Activated CD4-positive, alpha-beta T cell treated with anti-CD3 and anti-CD28 coated beads, Interleukin-2, Interleukin-6, amounts not matched to agents 100 ng/mL and 50 ng/mL, durations not matched to agents 16 hours and 8 hours (primary cell): ENCODE data around the gene MIOX.

ENCODE experiments used
- DNase-seq: peaks from one replicate; pipeline ENCODE4 v3.0.0-alpha.2; 2020

MIOX gene

GRCh38 chr22:50455201-50455600 lies 31.5 kb upstream of the MIOX start:
- DNase-seq = no peak

DNA sequence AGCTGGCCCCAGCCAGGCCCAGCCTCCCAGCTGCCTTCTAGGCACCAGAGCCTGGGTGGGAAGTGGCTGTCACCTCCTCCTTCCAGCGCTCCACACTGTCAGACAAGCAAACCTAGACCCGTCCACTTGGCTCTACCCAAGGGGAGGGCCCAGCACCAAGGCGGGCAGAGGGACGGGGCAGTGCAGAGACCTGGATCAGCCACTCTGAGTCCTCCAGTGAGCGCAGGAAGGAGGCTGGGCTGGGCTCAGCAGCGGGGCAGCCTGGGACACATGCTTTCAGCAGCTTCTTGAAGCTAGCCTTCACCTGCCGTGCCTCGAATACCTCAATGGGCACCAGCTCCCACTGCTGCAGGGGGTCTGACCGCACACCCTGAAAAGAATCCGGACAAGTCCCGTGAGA lies 30.6 kb upstream of the MIOX start:
- DNase-seq = no peak

GRCh38 chr22:50456466-50457234 lies 30.0 kb upstream of the MIOX start:
- DNase-seq = no peak

DNA sequence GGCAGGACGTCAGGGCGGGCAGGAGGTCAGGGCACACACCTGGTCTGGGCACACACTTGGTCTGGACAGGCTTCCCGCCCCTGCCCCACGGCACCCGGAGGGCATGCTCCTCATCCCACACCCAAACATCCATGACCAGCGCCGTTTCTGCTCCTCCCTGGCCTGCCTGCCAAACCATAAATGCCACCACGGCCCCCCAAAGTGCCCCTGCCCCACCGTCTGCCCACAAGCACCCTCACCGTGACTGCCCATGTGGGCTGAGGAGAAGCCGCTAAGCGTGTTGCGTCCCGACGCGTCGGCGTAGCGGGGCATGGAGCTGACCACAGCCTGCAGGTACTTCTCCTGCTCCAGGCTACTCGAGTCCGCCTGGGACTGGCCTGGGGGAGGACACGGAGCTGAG lies 27.6 kb upstream of the MIOX start:
- no peak for DNase-seq

- no peak for DNase-seq
These were observed 27.0 kb upstream of the MIOX start for GRCh38 chr22:50459496-50460140.

GRCh38 chr22:50460938-50461337 lies 25.7 kb upstream of the MIOX start:
- DNase-seq = no peak

- DNase-seq = no peak
These were observed 25.1 kb upstream of the MIOX start for GRCh38 chr22:50461536-50461935.

DNA sequence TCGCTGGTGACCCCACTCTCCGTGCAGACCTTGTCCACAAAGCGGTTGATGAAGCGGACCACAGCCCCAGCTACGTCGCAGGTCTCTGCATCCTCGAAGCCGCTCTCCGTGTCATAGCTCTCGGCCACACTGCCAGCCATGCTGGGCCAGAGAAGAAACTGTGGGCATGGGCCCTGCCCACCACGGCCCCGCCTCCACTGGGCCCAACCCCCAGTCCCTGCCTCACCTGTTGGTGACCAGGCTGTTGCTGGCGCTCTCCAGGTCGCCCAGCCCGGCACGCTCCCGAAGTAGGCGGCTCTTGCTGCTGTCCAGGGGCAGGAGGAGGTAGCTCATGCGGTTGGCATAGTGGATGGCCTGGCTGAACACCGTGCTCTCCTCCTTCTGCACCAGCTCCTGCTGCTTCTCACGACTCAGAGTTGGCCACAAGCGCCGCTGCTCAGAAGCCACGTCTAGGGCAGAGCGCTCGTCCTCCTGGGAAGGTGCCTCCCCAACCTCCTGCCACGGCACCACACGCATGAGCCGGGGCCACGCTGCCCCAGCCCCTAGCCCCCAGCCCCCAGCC lies 24.6 kb upstream of the MIOX start:
- DNase-seq = no peak

DNA sequence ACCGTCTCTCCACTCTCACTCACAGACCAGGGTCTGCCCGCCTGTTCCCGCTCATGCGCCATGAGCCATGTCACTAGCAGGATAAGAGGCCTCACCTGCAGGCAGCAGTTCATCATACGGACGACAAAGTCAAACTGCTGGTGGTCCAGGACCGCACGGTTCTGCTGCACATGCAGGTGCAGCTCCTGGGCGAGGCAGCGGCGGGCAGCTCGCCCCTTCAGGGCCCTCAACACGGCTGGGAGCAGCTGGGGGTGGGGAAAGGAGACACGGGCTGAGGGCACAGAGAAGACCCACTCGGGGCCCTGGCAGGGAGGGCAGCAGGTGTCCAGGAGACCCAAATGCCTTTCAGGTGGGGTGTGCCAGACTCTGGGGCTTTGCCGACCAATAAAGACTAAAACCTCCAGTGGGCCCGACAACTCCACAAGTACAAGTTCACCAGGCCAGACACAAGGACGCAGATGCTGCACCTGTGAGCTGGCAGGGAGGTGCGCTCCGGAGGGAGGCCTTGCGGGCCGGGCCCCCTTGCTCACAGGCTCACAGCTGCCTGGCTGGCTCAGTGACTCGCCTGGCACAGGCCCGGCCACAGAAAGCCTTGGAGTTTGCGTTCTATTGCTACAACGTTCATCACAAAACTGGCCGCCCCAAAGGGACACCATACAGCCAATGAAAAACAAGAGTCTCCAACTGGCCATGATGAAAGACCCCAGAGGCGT lies 23.3 kb upstream of the MIOX start:
- DNase-seq = no peak

GRCh38 chr22:50464451-50464850 lies 22.2 kb upstream of the MIOX start:
- DNase-seq = no peak

- DNase-seq = no peak
These were observed 21.4 kb upstream of the MIOX start for GRCh38 chr22:50465066-50465930.

DNA sequence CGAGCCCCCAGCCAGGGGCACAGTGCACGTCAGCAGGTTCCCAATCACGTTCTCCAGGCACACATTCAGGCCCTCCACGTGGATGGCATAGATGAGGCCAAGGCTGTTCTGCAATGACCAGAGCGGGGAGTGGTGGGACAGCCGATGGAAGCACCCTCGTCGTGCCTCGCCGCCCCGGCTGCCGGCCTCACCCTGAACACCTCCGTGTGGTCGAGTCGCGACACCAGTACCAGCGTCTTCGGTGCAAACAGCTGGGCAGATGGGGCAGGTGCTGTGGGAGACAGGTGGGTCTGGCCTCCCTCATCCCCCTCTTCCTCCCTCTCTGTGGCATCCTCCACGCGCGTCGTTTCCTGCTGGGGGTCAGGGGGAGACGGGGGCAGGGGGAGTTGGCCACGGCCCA lies 19.3 kb upstream of the MIOX start:
- no peak for DNase-seq

- no peak for DNase-seq
These were observed 18.8 kb upstream of the MIOX start for GRCh38 chr22:50467773-50468440.

DNA sequence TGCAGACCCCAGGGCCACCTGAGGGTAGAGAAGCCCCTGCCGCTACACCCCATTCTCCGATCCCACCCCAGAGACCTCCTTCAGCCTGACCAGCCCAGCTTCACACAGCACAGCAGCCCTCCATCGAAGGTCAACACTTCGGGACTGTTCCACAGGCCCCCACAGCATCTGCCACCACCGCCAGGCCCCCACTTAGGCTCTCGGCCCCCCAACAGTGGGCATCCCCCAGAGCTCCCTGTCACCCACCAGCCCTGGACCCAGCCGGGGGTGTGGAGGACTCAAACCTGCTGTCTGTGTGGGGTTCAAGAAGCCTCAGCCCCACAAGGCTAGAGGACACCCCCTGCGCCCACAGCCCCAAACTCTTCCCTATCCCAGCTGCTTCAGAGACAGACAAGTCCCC lies 18.0 kb upstream of the MIOX start:
- DNase-seq = no peak

- peak; percentile 99 for DNase-seq
These were observed 17.0 kb upstream of the MIOX start for GRCh38 chr22:50469377-50470305.

DNA sequence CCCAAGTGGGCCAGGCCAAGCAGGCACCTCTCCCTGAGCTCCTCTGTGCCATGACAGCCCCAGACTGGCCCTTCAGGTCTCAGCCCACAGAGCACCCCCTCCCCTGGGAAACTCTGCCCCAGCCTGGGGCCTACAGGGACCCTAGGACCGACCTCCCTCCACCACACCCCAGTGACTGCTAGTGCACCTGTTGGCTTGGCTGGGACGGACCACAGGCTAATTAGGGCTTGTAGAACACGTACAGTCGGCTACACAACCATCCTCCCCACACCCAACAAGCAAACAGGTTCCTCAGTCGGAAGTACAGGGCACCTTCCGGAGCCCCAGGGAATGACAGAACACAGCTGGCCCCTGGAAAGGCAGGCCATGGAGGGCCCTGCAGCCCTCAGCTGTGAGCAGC lies 16.2 kb upstream of the MIOX start:
- DNase-seq = no peak

- no peak for DNase-seq
These were observed 15.3 kb upstream of the MIOX start for GRCh38 chr22:50471197-50471847.

DNA sequence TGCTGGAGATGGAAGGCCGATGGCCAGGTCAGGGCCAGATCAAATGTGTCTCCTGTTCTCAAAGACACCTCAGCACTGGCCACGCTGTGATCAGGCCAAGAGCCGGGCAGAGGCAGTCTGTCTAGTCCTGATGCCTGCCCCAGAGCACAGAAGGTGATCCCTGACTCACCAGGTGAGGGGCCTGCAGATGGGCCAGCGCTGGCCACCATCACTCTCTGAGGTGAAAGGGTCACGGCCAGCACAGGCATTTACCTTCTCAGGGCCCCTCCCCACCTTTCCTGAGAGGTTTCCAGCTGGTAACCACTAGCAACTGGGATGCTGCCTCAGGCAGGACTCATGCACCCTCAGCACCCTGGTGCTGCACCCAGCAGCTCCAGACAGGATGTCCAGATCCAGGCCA lies 14.7 kb upstream of the MIOX start:
- DNase-seq = no peak

- DNase-seq = peak; percentile 74
These were observed 13.6 kb upstream of the MIOX start for GRCh38 chr22:50473088-50473487.

DNA sequence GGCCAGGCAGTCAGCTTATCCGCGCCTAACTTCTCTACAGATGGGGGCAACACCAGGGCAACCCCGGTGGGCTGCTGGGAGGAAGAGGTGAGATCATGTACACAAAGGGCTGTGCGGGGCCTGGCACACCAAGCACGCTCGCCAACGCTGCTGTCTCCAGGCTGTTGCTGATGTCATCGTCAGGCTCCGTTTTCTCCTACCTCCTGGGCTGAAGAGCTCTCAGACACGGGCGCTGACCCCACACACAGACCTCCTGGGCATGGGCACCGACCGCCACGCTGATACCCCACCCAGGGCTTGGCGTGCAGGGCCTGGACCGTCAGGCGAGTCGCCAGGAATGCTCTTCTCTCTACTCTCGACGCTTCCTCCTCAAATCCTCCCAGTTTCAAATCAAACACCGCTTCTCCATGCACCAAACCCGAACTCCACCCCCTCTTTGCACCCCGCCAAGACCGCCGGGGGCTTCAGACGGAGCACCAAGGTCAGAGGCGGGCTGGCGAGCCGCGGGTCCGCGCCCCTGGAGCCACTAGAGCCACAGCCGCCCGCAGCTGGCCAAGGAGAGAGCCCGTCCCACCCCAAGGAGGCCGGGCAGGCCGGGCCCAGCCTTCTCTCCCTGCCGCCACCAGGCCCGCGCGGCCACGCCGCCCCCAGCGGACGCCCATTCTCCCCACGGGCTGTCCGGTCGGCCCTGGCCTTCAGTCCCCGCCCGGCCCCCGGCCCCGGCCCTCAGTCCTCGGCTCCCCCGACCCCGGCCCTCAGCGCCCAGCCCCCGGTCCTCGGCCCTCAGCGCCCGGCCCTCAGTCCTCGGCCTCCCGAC lies 12.6 kb upstream of the MIOX start:
- DNase-seq = peak; percentile 47
